AG08396 (cell line): ENCODE data around the gene TET2.

ENCODE experiments used
- DNase-seq: peaks from one replicate; pipeline ENCODE4 v3.0.0; 2012; ENCODE audit warnings: low spot score, mixed read lengths

The TET2 gene

DNA sequence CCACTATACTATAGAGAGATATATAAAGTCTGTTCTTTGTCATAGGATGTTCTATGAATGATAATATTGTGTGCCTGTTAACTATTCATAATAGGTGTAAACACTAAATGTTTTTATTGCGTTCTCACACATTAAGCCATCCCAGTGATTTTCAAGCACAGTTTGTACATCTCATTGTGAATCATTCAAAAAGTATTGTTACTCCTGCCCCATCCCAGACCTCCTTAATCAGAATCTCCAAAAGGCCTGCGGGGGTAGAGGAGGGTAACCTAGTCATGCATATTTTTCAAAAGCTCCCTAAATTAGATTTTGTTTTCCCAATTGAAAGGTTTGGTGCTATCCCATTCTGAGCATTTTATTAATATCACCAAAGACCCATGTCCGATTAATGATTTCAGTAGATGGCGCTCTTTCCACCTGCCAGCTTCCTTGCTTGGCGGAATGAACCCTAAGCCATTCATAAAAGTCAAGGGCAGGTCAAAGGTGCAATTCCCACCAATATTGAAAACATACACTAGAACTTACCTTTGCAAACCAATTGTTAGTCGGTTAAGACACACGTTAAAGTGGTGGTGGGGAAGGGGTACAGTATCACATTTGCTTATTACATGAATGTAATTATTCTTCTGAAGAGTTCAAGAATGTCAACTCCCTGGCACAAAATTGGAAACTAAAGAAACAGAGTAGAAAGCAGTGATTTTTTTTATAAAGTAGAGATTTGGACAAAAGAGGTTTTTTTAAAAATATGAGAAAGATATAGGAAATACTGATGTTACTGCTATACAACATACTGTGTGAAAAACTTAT is 5.8 kb upstream of the TET2 start:
- peak; percentile 34 for DNase-seq

DNA sequence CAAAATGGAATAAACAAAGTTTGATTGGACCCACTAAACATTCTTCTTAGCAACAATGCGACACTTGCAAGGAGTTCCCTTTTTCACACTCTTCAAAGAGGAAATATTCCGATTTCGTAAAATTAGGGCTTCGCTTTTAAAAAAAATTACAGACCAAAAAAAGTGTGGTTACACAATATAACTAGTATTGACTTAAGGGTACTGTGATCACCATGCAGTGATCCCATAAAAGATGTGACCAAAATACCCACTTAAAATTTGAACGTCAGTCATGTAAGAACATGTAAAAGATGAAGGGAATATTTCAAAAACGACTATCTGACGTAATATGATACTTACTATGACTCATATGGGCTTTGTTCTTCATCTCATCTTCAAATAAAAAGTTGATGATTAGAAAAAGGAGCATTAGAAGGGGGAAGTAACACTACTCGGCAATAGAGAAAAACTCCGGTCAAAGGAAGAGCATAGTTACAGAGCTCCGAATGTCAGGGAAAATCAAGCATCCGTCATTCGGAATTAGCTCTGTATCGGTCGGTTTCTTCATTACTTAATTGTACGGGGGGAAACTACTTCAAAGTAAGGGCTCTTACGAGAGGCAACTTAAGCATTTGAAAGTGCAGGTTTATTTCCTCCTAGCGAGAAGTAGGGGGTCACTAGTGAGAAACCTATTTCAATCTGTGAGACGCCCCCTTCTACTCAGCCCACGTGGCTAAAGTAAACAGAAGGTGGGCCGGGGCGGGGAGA is 1.3 kb upstream of the TET2 start:
- DNase-seq, result no peak

DNA sequence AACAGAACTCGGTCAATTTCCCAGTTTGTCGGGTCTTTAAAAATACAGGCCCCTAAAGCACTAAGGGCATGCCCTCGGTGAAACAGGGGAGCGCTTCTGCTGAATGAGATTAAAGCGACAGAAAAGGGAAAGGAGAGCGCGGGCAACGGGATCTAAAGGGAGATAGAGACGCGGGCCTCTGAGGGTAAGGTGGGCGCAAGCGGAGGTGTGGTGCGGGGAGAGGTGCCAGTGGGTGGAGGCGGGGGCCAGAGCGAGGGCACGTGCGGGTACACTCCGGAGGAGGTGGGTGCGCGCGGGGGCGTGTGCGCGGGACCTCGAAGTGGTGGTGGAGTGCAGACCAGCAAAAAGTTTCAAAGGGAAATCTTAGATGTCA is 787 bp upstream of the TET2 start:
- DNase-seq, result no peak

DNA sequence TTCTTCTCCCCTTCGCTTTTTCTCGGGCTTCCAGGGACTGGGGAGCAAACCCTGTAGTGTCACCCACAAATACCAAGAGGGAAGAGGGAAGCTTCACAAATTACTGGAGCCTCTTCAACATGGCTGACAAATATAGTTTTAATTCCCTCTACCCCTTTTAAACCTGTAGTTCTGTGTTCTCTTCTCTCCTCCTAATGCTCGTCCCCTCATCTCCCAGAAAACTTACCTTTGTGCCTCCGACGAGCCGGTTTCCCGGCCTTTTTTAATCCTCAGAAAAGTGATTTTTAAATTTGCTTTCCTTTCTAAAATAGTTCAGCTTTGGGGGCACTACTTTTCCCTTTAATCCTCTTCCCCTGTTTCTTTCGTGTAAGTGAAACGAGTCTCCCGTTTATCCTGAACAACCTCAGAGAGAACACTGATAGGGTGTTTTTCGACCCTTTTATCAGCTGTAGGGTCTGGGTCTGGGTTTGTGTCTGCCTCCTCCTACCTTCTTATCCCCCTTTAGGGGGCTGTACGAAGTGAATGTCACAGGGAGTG is 408 bp downstream of the TET2 start:
- DNase-seq, result no peak

DNA sequence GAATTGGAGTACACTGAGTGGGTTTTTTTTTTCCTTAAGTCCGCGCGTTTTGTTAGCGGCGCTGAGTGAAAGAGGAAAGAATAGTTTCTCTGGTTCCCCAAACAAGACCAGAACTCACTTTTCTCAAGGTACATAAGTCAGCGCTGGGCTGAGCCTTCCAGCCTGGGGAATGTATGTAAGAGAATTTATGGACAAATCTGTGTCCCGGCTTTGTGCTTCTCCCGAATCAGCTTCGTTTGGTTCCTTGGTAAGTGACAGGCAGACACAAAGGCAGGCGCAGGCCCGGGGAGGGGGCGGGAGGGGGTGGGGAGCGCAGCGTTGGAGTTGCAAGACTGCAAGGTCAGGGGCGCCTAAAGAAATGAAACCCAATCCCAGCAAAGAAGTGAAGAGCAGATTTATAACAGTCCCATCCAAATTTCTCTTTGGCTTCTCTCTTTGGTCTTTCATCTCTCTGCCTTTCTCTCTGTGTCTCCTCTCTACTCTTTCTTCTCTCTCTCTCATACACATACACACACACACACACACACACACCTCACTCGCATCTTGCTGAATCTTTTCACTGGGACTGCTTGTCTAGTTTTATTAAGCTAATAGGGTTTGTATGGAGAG is 981 bp downstream of the TET2 start:
- DNase-seq, result peak; percentile 18

DNA sequence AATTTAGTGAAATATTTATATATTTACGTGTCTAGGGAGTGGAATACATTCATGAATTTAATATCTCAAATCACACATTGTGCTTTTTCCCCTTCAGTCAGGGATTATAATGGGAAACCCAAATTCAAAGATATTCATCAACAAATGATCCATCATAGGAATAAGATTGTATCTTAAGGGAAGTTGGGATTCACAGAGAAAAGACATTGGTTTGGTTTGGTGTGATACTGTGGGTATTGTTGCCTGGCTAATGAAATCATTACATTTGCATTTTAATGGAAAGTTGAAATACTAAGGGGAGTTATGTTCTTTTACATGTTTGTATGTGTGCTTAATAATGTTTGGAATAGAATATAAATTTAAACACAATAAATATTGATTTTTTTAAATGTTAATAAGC is 1.7 kb downstream of the TET2 start:
- DNase-seq, result no peak

DNA sequence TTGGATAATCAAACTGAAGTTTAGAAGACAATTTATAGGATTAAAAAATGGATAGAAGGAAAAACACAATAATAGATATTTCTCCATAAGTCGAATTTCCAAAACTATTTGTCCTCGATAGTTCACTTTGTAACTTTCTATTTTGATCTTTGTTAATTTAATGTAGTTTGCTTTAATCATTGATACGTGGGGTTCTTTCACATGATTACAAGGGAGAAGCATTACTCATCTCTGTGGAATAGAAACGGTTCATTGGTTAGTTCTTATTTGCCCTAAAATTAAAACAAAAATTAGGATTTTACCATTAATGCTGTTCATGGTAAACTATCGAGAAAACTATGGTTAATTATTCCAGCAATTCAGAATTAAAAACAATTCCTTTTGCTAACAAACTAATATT is 2.1 kb downstream of the TET2 start:
- DNase-seq, result no peak

DNA sequence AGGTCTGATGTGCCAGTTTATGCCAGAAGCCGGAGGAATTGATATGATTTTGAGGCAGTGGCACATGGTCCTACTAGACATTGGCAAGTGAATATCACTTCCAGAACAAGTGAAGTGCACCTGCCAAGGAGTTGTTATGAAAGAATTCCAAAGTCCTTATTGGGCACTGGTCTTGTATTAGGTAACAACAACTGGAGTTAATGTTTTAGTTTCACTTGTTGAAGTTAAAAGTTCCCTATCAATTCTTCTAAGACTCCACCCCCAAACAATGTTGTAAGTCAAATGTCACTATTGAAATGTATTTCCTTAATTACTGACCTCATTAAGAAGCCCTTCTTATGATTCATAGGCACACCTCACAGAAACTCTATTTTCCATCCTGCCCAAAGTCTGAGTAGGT is 3.1 kb downstream of the TET2 start:
- no peak for DNase-seq

DNA sequence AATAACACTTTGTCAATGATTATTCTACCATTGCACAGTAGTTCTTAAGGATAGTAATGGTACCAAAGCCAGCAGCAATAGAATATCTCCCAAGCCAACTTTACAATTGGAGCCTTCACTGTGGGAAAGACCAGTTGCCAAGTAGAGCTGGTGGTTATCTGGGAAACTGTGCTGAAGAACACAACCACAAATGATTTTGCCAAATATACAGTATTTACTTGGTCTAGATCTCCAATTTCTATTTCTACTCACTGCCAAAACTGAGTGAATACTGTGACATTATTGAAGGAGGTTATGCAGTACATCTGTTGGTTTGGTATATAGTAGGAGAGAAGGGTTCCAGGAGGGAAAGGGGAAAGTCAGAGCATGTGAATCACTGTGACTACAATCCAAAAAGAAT is 3.8 kb downstream of the TET2 start:
- DNase-seq, result no peak

DNA sequence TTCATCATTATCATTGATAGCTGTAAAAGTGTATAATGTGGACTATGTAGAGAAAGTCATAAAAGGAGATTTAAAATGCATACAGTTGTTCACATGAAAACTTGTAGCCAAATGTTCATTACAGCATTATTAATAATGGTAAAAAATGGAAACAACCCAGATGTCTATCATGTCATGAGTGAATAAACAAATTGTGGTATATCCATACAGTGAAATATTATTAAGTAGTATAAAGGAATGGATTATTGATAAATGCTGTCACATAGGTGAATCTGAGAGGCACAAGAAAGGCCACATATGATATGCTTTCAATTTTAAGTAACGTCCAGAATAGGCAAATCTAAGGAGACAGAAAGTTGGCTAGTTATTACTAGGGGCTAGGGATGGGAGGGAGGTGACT is 7.1 kb downstream of the TET2 start:
- DNase-seq, result no peak

DNA sequence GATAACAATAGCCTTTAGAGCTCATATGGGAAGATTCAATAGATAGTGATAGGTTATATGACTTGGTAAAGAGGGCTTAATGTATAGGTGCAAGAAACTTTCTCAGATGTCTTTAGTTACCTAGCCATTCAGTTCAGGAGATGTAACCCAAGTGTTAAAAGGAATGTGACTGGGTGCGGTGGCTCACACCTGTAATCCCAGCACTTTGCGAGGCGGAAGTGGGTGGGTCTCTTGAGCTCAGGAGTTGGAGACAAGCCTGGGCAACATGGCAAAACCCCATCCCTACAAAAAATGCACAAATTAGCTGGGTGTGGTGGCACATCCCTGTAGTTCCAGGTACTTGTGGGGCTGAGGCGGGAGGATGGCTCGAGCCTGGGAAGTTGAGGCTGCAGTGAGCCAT is 7.9 kb downstream of the TET2 start:
- DNase-seq, result no peak

DNA sequence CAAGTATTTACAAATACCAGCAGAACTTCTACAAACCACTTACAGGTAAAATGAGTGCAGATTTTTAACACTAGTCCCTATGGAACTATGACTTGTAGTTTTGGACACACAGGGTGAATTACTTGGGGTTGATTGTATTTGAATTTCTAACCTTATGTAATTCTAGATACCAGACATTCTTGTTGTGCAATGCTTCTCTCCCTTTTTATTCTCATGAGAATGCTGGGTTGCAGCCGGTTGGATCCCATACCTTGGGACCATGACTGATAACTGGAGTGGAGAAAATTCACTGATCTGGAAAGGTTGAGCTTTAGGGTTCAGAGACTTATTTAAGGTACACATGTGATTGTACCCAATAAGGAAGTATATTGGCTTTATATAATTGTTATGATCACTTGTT is 8.8 kb downstream of the TET2 start:
- no peak for DNase-seq

DNA sequence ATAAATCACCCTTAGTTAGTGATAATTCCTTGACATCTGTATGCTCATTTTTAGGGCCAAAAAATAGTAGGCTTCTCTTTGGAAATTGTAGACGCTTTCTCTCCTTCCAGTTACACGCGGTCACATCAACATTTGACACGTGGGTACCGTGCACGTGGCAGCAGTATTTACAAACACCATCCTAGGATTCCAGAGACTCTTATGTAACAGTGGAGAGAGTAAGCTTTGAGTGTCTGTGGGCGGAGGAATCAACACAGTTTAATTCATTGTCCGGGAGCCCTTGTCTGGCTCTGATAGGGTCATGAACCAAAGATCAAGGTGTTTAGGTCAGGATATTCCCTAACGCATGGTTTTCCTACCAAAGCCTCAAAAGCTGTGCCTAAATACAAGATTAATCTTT is 12.2 kb downstream of the TET2 start:
- peak; percentile 64 for DNase-seq

DNA sequence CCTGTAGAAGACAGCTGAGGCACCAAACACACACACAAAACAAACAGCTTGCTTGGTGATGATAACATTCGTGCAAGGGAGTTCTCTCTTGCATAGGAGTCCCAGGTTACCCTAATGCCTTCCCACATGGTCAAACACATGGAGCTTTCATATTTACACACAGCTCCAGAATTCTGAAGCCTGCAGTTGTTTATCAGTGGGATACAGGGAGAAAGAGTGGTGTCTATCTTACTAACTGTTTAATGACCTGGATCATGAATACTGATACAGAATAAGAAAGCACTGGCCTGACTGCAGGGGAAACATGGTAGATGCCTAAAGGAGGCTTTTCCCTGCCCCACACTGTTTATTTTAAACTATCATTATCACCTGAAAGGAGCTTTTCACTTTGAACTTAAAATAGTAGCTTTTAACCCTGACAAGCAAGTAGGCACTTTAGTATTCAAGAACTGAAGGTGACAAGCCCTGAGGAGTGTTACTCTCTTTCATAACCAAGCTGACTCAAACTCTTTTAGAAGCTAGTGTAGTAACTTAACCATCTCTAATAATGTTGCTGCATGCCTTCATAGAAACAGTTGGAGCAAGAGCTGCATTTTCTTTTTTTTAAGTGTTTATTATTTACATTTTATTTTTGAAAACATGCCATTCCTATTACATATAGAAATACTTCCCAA is 15.6 kb downstream of the TET2 start:
- no peak for DNase-seq

DNA sequence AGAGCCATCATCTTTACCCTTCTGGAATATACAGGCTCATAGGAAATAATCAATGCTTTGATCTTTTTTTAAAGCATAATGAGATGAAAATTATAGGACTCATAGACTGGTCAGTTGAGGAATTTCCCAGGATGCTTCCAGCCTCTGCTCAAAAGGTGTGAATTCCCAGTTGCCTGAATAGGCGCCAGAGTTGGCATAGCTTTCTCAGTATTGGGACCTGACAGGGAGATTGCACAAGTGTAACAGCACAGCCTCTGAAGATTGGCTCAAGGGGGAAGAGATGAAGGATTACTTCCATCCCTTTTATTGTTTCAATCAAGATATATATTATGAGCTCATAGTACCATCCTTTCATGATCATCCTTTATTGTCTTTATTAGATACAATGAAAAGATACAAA is 17.9 kb downstream of the TET2 start:
- no peak for DNase-seq

DNA sequence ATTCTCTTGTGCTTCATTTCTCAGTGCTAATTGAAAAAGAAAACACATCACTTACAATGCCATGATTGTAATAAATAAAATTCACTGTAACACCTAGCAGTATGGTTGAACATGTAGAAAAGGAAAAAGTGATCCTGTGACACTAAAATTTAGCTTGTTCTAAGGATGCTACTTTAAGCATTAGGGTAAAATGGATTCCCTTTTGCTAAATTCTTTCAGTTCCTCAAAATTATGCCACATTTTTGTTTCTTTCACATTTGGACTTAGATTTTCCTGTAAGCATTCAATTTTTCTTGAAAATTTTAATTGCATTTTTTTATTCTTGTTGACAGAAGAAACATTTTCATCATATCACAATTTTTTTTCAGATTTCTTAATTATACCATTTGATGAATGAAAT is 19.4 kb downstream of the TET2 start:
- DNase-seq, result no peak

DNA sequence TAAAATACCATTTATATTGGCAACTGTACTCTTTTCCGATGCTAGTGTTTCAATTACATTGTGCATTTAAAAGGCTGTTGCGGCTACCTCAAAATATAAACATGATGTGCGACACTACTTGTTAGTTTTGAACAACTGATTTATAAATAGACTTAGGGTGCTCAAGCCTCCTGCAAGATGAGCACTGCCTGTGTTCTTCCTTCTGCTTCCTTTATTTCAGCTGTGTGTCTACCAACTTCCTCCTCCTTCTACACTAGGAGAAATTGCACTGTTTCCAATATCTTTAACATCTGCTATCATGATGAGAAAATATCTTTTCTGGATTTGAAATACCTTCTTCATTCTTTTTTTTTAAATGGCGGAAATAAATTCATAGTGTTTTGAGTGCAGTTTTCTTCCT is 24.0 kb downstream of the TET2 start:
- no peak for DNase-seq

DNA sequence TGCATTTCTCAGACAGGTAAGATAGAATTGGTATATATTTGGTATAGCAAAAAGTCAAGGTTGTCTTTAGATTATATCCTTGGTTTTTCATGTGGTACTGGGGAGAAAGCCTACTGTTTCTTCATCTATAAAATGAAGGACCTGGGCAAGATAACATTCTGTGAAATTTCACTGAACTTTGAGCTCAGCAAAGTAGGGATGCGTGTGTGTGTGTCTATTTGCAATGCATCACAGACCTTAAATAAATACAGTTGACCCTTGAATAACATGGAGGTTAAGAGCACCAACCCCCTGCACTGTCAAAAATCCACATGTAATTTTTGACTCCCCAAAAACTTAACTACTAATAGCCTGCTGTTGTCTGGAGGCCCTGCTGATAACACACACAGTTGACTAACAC is 25.2 kb downstream of the TET2 start:
- DNase-seq, result no peak

DNA sequence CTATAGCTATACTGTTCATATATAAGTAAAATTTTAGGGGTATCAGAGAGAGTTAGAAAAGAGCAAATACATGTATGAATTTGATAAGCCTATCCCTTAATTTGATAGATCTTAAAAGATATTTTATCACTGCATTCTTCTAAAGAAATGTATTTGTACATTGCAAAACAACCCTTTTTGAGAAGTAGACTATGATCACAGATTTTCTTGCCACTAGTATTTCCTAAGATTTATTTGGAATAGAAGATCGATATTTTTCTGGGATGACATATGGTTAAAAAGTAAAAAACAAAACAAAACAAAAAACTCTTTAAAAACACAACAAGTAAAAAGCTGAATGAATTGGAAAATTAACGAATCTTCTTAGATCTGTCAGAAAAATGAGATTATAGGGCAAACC is 27.4 kb downstream of the TET2 start:
- DNase-seq, result no peak

DNA sequence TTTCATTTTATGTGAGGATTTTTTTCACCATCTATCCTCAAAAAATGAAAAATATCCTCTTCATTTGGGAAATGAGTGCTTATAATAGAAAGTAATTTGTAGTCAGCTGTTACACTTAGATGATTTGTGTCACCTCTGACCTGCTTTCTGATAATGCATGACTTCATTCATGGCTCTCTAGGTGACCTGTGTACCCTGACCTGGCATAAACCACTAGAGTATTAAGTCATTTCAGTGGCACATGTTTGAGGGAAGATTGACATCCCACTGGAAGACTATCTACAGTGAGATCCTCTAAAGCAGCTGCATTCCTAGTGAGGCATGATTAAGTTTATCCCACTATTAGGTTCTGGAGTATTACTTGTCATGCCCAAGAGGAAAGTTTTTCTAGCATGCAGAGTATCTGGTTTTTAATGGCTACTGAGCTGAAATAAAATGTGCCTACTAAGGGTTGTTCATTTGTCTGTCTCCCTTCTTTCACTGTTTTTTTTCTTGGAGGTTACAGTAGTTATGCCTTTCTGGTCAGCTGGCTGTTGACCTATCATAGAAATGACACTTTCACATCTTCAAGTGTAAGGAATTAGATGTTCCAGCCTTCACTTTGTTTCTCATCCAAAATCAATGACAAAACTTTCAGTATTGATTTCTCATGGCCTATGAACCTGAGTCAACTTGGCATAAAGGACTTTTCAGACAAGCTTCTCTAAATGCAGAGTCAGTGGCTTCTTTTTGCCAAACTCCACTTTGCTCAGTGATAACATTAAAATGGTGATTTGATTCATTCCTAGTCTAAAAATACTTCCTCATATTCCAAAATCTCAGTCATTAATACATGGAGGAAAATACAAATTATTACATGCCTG is 33.1 kb downstream of the TET2 start:
- DNase-seq, result no peak

DNA sequence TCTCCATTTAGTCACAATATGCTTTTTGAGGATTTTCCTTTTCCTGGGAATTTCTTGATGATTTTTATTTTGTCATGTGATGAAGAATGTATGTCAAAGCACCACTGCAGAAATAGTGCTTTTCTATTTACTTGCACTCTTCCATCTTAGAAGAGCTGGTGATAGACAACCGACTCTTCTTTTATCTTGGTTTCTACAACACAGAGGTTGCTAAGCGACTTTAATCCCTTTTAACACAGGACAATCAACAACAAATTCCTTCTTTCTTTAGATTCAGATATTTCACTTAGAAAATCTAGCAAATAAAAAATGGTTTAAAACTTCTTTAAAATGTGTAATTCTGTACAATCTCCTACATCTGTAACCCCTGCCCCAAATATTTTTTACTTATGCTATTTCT is 34.6 kb downstream of the TET2 start:
- DNase-seq, result no peak

DNA sequence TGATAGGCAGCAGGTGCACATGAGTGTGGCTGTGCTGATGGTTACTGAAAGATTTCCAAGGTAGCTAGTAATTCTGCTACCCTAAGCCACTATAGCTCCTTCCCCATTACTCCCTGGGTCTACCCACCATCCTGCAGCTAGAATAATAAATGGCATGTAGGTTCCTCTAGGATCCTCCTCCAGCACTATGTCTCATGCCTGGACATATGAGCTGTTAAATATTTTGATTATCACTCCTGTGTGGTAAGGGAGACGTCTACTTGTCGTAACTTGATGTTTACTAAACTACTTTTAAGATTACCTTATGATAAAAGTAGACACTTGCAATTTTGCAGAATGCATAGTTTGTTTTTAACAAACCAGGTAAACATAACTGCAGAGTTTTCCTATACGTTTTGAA is 35.5 kb downstream of the TET2 start:
- DNase-seq, result no peak
